Glutamatergic neuron (in vitro differentiated cells): ENCODE measurements around the gene SNRNP48. TPM values are rescaled to one million over a fixed set of nuclear protein-coding genes. Genes with fewer than 3 reads are reported as not detected.

Experiments
- DNase-seq: peaks from one replicate; pipeline ENCODE4 v3.0.0; 2022
- H3K27ac Mint-ChIP-seq: one replicate; pipeline ENCODE4 v1.8.0; 2020; ENCODE audit warnings: mild to moderate bottlenecking, mixed read lengths, inconsistent platforms; ENCODE audit not compliant: unreplicated experiment
- H3K27me3 Mint-ChIP-seq: one replicate; pipeline ENCODE4 v1.8.0; 2020; ENCODE audit warnings: mild to moderate bottlenecking, moderate library complexity, mixed read lengths, inconsistent platforms; ENCODE audit not compliant: unreplicated experiment
- H3K36me3 Mint-ChIP-seq: one replicate; pipeline ENCODE4 v1.8.0; 2020; ENCODE audit warnings: mild to moderate bottlenecking, mixed read lengths, inconsistent platforms; ENCODE audit not compliant: unreplicated experiment
- H3K4me1 Mint-ChIP-seq: one replicate; pipeline ENCODE4 v1.8.0; 2020; ENCODE audit warnings: mild to moderate bottlenecking, low read depth, mixed read lengths, inconsistent platforms; ENCODE audit not compliant: unreplicated experiment
- H3K4me3 Mint-ChIP-seq: one replicate; pipeline ENCODE4 v1.8.0; 2020; ENCODE audit warnings: mild to moderate bottlenecking, mixed read lengths, inconsistent platforms; ENCODE audit not compliant: unreplicated experiment
- H3K9me3 Mint-ChIP-seq: one replicate; pipeline ENCODE4 v1.8.0; 2020; ENCODE audit warnings: mild to moderate bottlenecking, moderate library complexity, mixed read lengths, inconsistent platforms; ENCODE audit not compliant: unreplicated experiment
- total RNA-seq: library from RNA; stranded (reverse); fragmentation: NEBNext Ultra II Directional; extraction: Animal tissue kit (Norgen Biotek cat#: 25700); gene quantifications from one replicate; pipeline ENCODE4 v1.2.1, GENCODE V29; 2021; ENCODE audit not compliant: unreplicated experiment
- TF ChIP-seq, protein P1 (sequence below): fragments of 200-600 bp; sonication (generic); IDR thresholded peaks from one replicate; pipeline ENCODE4 v1.5.0; 2021; ENCODE audit not compliant: partially characterized antibody, unreplicated experiment

Gene SNRNP48
- total RNA-seq, 1 donor from 2014 or later: 9.5 TPM

DNA sequence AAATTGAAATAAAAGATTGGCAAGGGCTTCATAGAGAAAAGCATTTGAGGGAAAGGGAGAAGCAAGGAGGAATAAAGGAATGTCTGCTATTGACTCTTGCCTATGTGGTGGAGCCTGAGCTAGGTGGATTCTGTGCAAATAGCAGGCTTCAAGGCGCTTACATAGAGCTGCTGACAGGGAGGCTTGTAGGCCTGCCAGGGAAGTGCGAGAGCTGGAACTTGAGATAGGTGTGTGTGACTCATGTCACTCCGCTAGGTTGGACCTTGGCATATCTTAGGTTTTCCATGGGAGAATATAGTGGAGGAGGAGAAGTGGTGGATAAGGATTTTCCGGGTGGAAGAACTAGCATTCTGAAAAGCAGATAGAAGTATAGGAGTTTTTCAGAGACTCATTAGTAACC lies 14.0 kb downstream of the SNRNP48 start:
- H3K4me3 Mint-ChIP-seq: no peak overlapping the region
- no peaks in the 10 kb centered on the region for H3K4me1 Mint-ChIP-seq
- no peak for DNase-seq
- TF ChIP-seq, protein P1, sequence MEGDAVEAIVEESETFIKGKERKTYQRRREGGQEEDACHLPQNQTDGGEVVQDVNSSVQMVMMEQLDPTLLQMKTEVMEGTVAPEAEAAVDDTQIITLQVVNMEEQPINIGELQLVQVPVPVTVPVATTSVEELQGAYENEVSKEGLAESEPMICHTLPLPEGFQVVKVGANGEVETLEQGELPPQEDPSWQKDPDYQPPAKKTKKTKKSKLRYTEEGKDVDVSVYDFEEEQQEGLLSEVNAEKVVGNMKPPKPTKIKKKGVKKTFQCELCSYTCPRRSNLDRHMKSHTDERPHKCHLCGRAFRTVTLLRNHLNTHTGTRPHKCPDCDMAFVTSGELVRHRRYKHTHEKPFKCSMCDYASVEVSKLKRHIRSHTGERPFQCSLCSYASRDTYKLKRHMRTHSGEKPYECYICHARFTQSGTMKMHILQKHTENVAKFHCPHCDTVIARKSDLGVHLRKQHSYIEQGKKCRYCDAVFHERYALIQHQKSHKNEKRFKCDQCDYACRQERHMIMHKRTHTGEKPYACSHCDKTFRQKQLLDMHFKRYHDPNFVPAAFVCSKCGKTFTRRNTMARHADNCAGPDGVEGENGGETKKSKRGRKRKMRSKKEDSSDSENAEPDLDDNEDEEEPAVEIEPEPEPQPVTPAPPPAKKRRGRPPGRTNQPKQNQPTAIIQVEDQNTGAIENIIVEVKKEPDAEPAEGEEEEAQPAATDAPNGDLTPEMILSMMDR: no peak
- no peak overlapping the region for H3K27ac Mint-ChIP-seq
- H3K9me3 Mint-ChIP-seq: no peaks in the 10 kb centered on the region
- no peaks in the 10 kb centered on the region for H3K27me3 Mint-ChIP-seq
- peaks cover 4% of the 10 kb centered on the region for H3K36me3 Mint-ChIP-seq

DNA sequence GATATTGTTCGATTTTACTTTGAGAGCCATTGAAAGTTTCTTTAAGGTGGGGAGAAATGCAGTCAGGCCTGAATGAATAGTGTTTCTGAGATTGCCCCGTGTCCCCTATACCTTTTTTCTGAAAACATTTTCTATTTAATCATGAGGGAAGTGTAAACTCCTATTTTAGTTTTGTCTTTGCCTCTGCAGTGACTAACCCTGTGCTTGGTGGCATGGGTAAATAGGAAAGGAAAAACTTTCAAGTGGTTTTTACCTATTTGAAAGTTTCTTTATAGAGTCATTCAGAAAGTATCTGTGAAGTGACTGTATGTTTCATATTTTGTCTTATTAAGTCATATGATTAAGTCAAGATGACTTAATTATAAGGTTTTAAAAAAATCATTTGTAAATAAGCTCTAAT lies 14.5 kb downstream of the SNRNP48 start:
- peaks cover 4% of the 10 kb centered on the region for H3K36me3 Mint-ChIP-seq

GRCh38 chr6:7615611-7616383 lies 25.8 kb downstream of the SNRNP48 start:
- no peaks in the 10 kb centered on the region for H3K36me3 Mint-ChIP-seq
- no peak for DNase-seq
- no peaks in the 10 kb centered on the region for H3K9me3 Mint-ChIP-seq
- TF ChIP-seq, protein P1: peak; percentile 66
- peaks cover 6% of the 10 kb centered on the region for H3K4me1 Mint-ChIP-seq
- H3K27me3 Mint-ChIP-seq: peaks cover 5% of the 10 kb centered on the region
- H3K27ac Mint-ChIP-seq: no peak overlapping the region
- no peak overlapping the region for H3K4me3 Mint-ChIP-seq

More for the DNA sequence above, 14.5 kb downstream of the SNRNP48 start:
- H3K27ac Mint-ChIP-seq: no peak overlapping the region
- no peak overlapping the region for H3K4me3 Mint-ChIP-seq
- DNase-seq: no peak
- H3K9me3 Mint-ChIP-seq: no peaks in the 10 kb centered on the region
- H3K27me3 Mint-ChIP-seq: no peaks in the 10 kb centered on the region
- TF ChIP-seq, protein P1: no peak
- H3K4me1 Mint-ChIP-seq: no peaks in the 10 kb centered on the region

DNA sequence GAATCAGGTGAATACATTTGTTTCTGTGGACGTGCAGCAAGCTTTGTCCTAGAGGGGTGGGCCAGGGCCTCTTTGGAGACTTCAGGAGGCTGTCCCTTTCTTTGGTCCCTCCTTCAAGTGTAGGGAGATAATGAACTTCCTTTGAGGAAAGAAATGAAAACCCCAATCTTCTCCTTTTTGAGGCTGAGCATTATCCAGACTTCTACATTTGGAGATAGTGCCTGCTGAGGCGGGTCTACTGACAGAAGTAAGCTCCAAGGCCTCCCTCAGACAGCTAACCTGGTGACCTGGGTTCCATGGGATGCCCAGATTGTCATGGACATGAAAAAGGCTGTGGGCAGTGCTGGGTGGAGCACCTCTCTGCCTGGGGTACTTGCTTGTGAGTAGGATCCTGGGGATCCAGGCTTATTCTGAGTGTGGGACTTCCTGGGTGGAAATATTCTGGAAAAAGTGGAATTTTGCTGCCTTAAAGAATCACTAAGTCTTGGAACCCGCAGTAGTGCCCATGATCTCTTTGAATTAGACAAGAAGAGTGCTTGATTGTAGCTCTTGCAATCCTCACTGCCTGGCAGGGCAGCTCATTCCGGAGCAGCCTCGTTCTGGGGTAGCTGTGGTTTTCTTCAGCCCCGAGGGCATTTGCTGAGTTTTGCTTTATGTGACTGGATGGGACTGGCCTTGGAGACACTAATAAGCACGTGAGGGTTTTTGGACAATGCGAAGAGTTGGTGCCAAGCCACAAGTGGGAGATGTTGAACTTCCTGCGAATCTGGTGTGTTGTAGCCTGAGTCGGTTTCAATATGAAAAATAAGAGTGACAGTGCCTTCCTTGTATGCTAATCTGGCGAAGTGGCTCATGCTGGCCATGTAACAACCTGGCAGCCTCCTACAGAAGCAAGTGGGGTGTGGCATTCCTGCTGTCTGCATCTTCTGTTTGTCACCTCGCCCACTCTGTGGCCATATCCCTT lies 28.1 kb downstream of the SNRNP48 start:
- TF ChIP-seq, protein P1: no peak
- Mint-ChIP-seq H3K27me3 (peaks cover 2% of the 10 kb centered on the region), H3K9me3 (no peaks in the 10 kb centered on the region), H3K27ac (no peak overlapping the region), H3K36me3 (no peaks in the 10 kb centered on the region), H3K4me3 (no peak overlapping the region), H3K4me1 (peaks cover 6% of the 10 kb centered on the region)
- no peak for DNase-seq
